ENCODE measurements around the gene SREBF2. TPM values are rescaled to one million over a fixed set of nuclear protein-coding genes. Genes with fewer than 3 reads are reported as not detected.

SREBF2 gene
- total RNA-seq, 1 donor from 2014 or later = 20.9 TPM

DNA sequence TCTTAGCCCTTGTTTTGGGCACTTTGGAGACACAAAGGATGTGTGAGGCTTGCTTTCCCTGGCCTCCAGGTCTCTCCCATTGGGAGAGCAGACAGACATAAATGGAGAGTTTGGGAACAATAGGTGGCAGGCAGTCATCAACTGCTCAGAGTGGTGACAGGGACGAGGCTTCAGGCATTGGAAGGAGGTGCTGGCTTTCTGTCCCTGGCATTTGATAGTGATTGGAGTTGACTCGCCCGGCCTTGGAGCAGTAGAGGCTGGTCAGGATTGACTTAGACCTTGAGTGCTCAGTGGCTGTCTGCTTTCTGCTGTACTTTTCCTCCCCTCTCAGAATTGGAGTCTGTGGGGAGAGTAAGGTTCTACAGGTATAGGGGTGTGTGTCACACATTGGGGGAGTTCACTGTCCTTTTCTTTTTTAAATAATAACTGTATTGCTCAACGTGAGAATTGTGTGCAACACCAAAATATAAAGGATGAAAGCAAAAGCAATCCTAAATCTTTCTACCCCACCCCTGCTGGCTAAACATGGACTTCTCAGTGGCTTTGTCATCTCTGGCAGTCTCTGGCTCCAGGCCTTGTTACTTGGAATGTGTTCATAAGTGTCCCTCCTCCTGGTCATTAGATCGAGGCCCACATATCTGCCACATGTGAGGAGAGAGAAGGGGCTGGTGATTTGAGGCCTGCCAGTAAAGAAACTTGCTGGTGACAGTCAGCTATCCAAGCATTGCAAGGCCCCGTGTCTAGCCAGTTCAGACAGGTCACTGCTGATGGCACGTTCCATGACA, 60.9 kb downstream of the SREBF2 start:
- Histone ChIP-seq H3K9me3 (ENCODE audit: control insufficient read depth in 3 of 3, low read length in 3 of 3) (no peaks in the 10 kb centered on the region), H3K36me3 (ENCODE audit: control insufficient read depth in 3 of 3, insufficient read depth in 3 of 3, low read length in 3 of 3) (peaks cover 26 to 43% (median 36%) of the 10 kb centered on the region in 3 donors), H3K27ac (ENCODE audit: low read depth, low read length) (no peak overlapping the region), H3K4me1 (ENCODE audit: control insufficient read depth in 3 of 3, insufficient read depth in 3 of 3, low read length in 3 of 3) (peaks cover 33 to 46% (median 35%) of the 10 kb centered on the region in 3 donors), H3K27me3 (ENCODE audit: control insufficient read depth in 3 of 3, insufficient read depth in 3 of 3, low read length in 3 of 3) (no peaks in the 10 kb centered on the region), H3K4me3 (ENCODE audit: low read length in 3 of 3) (no peak overlapping the region), H3K9ac (ENCODE audit: low read depth in 1 of 3, low read length in 3 of 3) (no peak overlapping the region)

DNA sequence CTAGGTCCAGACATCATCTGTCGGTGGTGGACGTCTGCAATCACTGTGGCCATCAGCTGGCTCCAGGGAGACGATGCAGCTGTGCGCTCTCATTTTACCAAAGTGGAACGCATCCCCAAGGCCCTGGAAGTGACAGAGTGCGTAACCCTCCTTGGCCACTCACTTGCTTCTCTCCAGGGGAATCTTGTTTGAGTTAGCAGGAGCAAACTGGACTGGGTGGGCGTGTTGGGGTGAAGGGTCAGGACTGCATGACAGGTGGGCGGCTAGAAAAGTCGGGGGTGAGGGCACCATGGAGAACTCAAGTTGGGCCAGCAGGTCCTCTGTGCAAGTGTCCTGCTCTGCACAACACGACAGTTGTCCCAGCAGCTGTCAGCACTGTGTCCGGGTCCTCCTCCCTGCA, 65.7 kb downstream of the SREBF2 start:
- Histone ChIP-seq H3K27me3 (ENCODE audit: control insufficient read depth in 3 of 3, insufficient read depth in 3 of 3, low read length in 3 of 3) (no peaks in the 10 kb centered on the region), H3K9me3 (ENCODE audit: control insufficient read depth in 3 of 3, low read length in 3 of 3) (no peaks in the 10 kb centered on the region), H3K9ac (ENCODE audit: low read depth in 1 of 3, low read length in 3 of 3) (peak overlapping the region; percentile 11 to 62 (median 52)), H3K27ac (ENCODE audit: low read depth, low read length) (peak overlapping the region; percentile 85), H3K36me3 (ENCODE audit: control insufficient read depth in 3 of 3, insufficient read depth in 3 of 3, low read length in 3 of 3) (peaks cover 28 to 58% (median 42%) of the 10 kb centered on the region in 3 donors), H3K4me1 (ENCODE audit: control insufficient read depth in 3 of 3, insufficient read depth in 3 of 3, low read length in 3 of 3) (peaks cover 38 to 56% (median 41%) of the 10 kb centered on the region in 3 donors), H3K4me3 (ENCODE audit: low read length in 3 of 3) (peak overlapping the region in 2 of 3 donors; percentile 1 to 41)

- peak overlapping the region in 2 of 3 donors; percentile 58 to 62 for H3K9ac ChIP-seq (ENCODE audit: low read depth in 1 of 3, low read length in 3 of 3)
- peak overlapping the region; percentile 85 for H3K27ac ChIP-seq (ENCODE audit: low read depth, low read length)
- peaks cover 34 to 57% (median 41%) of the 10 kb centered on the region in 3 donors for H3K4me1 ChIP-seq (ENCODE audit: control insufficient read depth in 3 of 3, insufficient read depth in 3 of 3, low read length in 3 of 3)
Measured at GRCh38 chr22:41899110-41899509, 66.2 kb downstream of the SREBF2 start.

GRCh38 chr22:41899992-41900651, 67.2 kb downstream of the SREBF2 start:
- peak overlapping the region in 1 of 3 donors; percentile 13 for H3K4me3 ChIP-seq (ENCODE audit: low read length in 3 of 3)
- H3K9me3 ChIP-seq (ENCODE audit: control insufficient read depth in 3 of 3, low read length in 3 of 3) = no peaks in the 10 kb centered on the region
- peak overlapping the region in 2 of 3 donors; percentile 4 to 6 for H3K9ac ChIP-seq (ENCODE audit: low read depth in 1 of 3, low read length in 3 of 3)
- H3K36me3 ChIP-seq (ENCODE audit: control insufficient read depth in 3 of 3, insufficient read depth in 3 of 3, low read length in 3 of 3) = peaks cover 33 to 59% (median 42%) of the 10 kb centered on the region in 3 donors
- peak overlapping the region; percentile 85 for H3K27ac ChIP-seq (ENCODE audit: low read depth, low read length)
- peaks cover 32 to 55% (median 39%) of the 10 kb centered on the region in 3 donors for H3K4me1 ChIP-seq (ENCODE audit: control insufficient read depth in 3 of 3, insufficient read depth in 3 of 3, low read length in 3 of 3)
- no peaks in the 10 kb centered on the region for H3K27me3 ChIP-seq (ENCODE audit: control insufficient read depth in 3 of 3, insufficient read depth in 3 of 3, low read length in 3 of 3)

More at GRCh38 chr22:41899110-41899509, 66.2 kb downstream of the SREBF2 start:
- peaks cover 29 to 57% (median 41%) of the 10 kb centered on the region in 3 donors for H3K36me3 ChIP-seq (ENCODE audit: control insufficient read depth in 3 of 3, insufficient read depth in 3 of 3, low read length in 3 of 3)
- H3K4me3 ChIP-seq (ENCODE audit: low read length in 3 of 3) = peak overlapping the region in 2 of 3 donors; percentile 14 to 41
- no peaks in the 10 kb centered on the region for H3K27me3 ChIP-seq (ENCODE audit: control insufficient read depth in 3 of 3, insufficient read depth in 3 of 3, low read length in 3 of 3)
- no peaks in the 10 kb centered on the region for H3K9me3 ChIP-seq (ENCODE audit: control insufficient read depth in 3 of 3, low read length in 3 of 3)

DNA sequence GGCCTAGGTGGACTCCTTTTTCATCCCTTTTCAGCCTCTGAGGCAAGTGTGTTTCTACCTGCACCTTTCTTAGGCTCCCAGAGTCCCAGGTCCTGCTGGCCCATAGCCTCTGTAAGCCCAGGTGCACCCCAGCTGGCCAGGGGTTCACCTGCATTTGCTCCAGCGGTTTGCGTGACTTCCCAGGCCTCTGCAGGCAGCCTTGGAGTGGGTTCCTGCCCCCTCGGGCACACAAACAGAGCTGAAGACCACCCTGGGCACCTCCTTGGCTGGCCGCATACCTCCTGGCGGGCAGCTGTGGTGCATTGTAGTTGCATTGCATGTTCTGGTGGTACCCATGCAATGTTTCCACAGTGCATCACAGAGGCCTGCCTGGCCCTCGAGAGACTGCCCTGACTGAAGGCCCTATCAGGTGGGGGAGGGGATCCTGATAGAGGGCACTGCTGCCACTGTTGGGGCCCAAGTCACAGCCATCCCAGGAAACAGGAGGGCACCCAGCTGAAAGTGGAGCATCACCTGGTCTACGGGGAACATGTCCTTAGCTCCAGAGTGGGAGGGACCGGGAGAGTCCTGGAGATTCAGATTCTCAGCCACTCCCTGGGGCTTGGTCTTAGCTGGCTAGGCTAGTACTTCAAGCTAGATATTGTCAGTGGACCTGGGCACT, 67.9 kb downstream of the SREBF2 start:
- H3K27ac ChIP-seq (ENCODE audit: low read depth, low read length) = no peak overlapping the region
- H3K9me3 ChIP-seq (ENCODE audit: control insufficient read depth in 3 of 3, low read length in 3 of 3) = no peaks in the 10 kb centered on the region
- peaks cover 32 to 55% (median 39%) of the 10 kb centered on the region in 3 donors for H3K4me1 ChIP-seq (ENCODE audit: control insufficient read depth in 3 of 3, insufficient read depth in 3 of 3, low read length in 3 of 3)
- H3K9ac ChIP-seq (ENCODE audit: low read depth in 1 of 3, low read length in 3 of 3) = peak overlapping the region in 1 of 3 donors; percentile 4
- no peak overlapping the region for H3K4me3 ChIP-seq (ENCODE audit: low read length in 3 of 3)
- no peaks in the 10 kb centered on the region for H3K27me3 ChIP-seq (ENCODE audit: control insufficient read depth in 3 of 3, insufficient read depth in 3 of 3, low read length in 3 of 3)
- H3K36me3 ChIP-seq (ENCODE audit: control insufficient read depth in 3 of 3, insufficient read depth in 3 of 3, low read length in 3 of 3) = peaks cover 35 to 66% (median 49%) of the 10 kb centered on the region in 3 donors

DNA sequence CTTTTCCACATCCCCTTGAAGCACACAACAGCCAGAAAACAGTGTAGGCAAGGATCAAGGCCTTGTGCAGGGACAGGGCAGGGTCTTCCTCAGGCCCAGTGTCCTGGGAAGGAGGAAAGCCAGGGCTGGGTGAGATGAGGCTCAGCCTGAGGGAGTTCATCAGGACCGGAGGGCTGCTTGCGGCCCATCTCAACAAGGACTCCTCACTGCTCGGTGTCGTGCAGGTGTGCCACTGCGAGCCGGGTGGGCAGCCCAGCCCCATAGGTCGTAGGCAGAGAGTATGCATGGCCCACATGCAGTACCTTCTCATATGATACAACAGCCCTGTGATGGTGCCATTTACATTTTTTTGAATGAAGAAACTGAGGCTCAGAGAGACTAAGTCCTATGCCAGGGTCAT, 69.1 kb downstream of the SREBF2 start:
- Histone ChIP-seq H3K4me3 (ENCODE audit: low read length in 3 of 3) (no peak overlapping the region), H3K9me3 (ENCODE audit: control insufficient read depth in 3 of 3, low read length in 3 of 3) (no peaks in the 10 kb centered on the region), H3K4me1 (ENCODE audit: control insufficient read depth in 3 of 3, insufficient read depth in 3 of 3, low read length in 3 of 3) (peaks cover 32 to 55% (median 39%) of the 10 kb centered on the region in 3 donors), H3K27me3 (ENCODE audit: control insufficient read depth in 3 of 3, insufficient read depth in 3 of 3, low read length in 3 of 3) (no peaks in the 10 kb centered on the region), H3K27ac (ENCODE audit: low read depth, low read length) (no peak overlapping the region), H3K9ac (ENCODE audit: low read depth in 1 of 3, low read length in 3 of 3) (no peak overlapping the region), H3K36me3 (ENCODE audit: control insufficient read depth in 3 of 3, insufficient read depth in 3 of 3, low read length in 3 of 3) (peaks cover 35 to 63% (median 46%) of the 10 kb centered on the region in 3 donors)

- no peaks in the 10 kb centered on the region for H3K27me3 ChIP-seq (ENCODE audit: control insufficient read depth in 3 of 3, insufficient read depth in 3 of 3, low read length in 3 of 3)
- H3K9me3 ChIP-seq (ENCODE audit: control insufficient read depth in 3 of 3, low read length in 3 of 3) = no peaks in the 10 kb centered on the region
- peak overlapping the region; percentile 68 for H3K27ac ChIP-seq (ENCODE audit: low read depth, low read length)
- no peak overlapping the region for H3K4me3 ChIP-seq (ENCODE audit: low read length in 3 of 3)
- peaks cover 28 to 62% (median 40%) of the 10 kb centered on the region in 3 donors for H3K36me3 ChIP-seq (ENCODE audit: control insufficient read depth in 3 of 3, insufficient read depth in 3 of 3, low read length in 3 of 3)
- H3K9ac ChIP-seq (ENCODE audit: low read depth in 1 of 3, low read length in 3 of 3) = peak overlapping the region in 1 of 3 donors; percentile 60
- H3K4me1 ChIP-seq (ENCODE audit: control insufficient read depth in 3 of 3, insufficient read depth in 3 of 3, low read length in 3 of 3) = peaks cover 32 to 46% (median 39%) of the 10 kb centered on the region in 3 donors
Measured at GRCh38 chr22:41902932-41903421, 70.1 kb downstream of the SREBF2 start.

GRCh38 chr22:41904450-41905410, 71.8 kb downstream of the SREBF2 start:
- H3K36me3 ChIP-seq (ENCODE audit: control insufficient read depth in 3 of 3, insufficient read depth in 3 of 3, low read length in 3 of 3) = peaks cover 28 to 52% (median 40%) of the 10 kb centered on the region in 3 donors

More at GRCh38 chr22:41904450-41905410, 71.8 kb downstream of the SREBF2 start:
- no peaks in the 10 kb centered on the region for H3K9me3 ChIP-seq (ENCODE audit: control insufficient read depth in 3 of 3, low read length in 3 of 3)
- no peak overlapping the region for H3K4me3 ChIP-seq (ENCODE audit: low read length in 3 of 3)
- peaks cover 0 to 4% (median 0%) of the 10 kb centered on the region in 3 donors for H3K27me3 ChIP-seq (ENCODE audit: control insufficient read depth in 3 of 3, insufficient read depth in 3 of 3, low read length in 3 of 3)
- peaks cover 15 to 28% (median 23%) of the 10 kb centered on the region in 3 donors for H3K4me1 ChIP-seq (ENCODE audit: control insufficient read depth in 3 of 3, insufficient read depth in 3 of 3, low read length in 3 of 3)
- no peak overlapping the region for H3K27ac ChIP-seq (ENCODE audit: low read depth, low read length)
- no peak overlapping the region for H3K9ac ChIP-seq (ENCODE audit: low read depth in 1 of 3, low read length in 3 of 3)

All from skeletal muscle tissue (tissue), 4 donors.